Daoy (cell line): ENCODE measurements around the gene MCM3AP. TPM values are rescaled to one million over a fixed set of nuclear protein-coding genes. Genes with fewer than 3 reads are reported as not detected.
A peak's percentile ranks its signal among the peaks of the same experiment; 100 is the strongest.
"Not testable (repeated sequence)": the region's sequence is repeated elsewhere in the genome, so short reads cannot be mapped to it uniquely, and the experiment has no call there.

ENCODE experiments used
- DNase-seq: peaks from one replicate; pipeline ENCODE4 v3.0.0-alpha.2; 2015; ENCODE audit warnings: low read depth
- total RNA-seq: library from RNA; depleted of rRNA; stranded (reverse); fragments of >200 nt; shearing (Covaris generic); gene quantifications from 2 replicates; pipeline ENCODE4 v1.2.3, GENCODE V29; 2014

The MCM3AP gene
- total RNA-seq, 1 experiment from 2014 or later, result 100.0 TPM

DNA sequence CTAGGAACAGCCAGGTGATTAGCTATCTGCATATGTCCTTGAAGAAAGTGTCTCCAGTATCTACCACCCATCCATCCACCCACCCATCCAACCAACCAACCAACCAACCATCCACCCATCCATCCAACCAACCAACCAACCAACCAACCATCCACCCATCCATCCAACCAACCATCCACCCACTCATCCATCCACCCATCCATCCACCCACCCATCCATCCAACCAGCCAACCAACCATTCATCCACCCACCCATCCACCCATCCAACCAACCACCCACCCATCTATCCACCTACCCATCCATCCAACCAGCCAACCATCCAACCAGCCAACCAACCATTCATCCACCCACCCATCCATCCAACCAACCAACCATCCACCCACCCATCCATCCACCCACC is 26.2 kb upstream of the MCM3AP start:
- DNase-seq, result no peak

- DNase-seq, result not testable (repeated sequence)
Measured at GRCh38 chr21:46310260-46310659, 24.8 kb upstream of the MCM3AP start.

DNA sequence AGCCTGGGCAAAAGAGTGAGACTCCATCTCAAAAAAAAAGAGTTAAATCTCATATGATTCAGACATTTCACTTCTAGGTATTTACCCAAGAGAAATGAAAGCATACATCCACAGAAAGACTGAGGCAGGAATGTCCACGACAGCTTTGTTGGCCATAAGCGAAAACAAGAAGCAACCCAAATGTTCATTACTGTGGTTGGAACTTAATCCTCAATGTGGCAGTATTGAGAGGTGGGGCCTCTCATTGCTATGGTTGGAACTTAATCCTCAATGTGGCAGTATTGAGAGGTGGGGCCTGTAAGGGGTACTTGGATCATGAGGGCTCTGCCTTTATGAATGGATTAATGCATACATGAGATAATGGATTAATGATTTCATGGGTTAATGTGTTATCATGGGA is 23.0 kb upstream of the MCM3AP start:
- no peak for DNase-seq

GRCh38 chr21:46307625-46308024 is 22.2 kb upstream of the MCM3AP start:
- peak; percentile 37 for DNase-seq

GRCh38 chr21:46304955-46305354 is 19.5 kb upstream of the MCM3AP start:
- DNase-seq, result no peak

GRCh38 chr21:46304437-46304836 is 19.0 kb upstream of the MCM3AP start:
- no peak for DNase-seq

DNA sequence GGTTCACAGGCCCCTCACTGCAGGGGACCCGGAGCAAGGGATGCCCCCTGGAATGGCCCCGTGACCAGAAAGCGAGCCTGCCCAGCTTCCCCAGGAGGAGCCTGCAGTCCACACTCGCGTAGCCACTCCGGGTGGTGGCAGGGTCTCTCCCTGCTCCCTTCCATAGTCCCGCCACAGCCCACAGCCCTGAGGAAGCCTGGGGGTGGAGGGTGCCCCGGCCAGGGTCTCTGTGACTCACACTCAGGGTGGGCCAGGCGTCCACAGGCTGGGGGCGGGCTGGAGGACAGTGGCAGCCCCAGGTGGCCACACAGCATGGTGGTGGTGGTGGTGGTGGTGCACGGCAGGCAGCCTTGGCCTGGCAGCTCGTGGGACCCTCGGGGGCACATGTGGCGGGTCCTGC is 16.3 kb upstream of the MCM3AP start:
- DNase-seq, result no peak

DNA sequence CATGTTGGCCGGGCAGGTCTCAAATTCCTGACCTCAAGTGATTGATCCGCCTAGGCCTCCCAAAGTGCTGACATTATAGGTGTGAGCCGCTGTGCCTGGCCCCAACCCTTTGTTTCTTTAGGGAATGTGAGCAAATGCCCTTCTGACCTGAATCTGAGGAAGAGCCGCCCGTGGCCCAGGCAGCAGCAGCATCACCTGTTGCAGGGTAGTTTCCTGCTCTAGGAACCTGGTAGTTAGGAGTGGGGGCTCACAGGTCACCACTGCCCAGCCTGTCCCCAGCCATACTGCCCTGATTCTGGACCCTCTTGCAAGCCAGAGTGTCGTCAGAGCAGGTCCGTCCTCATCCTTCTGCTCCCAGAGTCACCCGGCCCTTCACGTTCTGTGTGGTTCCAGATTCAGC is 13.8 kb upstream of the MCM3AP start:
- no peak for DNase-seq

- DNase-seq, result peak; percentile 35
Measured at GRCh38 chr21:46297338-46298271, 12.2 kb upstream of the MCM3AP start.

GRCh38 chr21:46295996-46296752 is 10.8 kb upstream of the MCM3AP start:
- DNase-seq, result peak; percentile 94

DNA sequence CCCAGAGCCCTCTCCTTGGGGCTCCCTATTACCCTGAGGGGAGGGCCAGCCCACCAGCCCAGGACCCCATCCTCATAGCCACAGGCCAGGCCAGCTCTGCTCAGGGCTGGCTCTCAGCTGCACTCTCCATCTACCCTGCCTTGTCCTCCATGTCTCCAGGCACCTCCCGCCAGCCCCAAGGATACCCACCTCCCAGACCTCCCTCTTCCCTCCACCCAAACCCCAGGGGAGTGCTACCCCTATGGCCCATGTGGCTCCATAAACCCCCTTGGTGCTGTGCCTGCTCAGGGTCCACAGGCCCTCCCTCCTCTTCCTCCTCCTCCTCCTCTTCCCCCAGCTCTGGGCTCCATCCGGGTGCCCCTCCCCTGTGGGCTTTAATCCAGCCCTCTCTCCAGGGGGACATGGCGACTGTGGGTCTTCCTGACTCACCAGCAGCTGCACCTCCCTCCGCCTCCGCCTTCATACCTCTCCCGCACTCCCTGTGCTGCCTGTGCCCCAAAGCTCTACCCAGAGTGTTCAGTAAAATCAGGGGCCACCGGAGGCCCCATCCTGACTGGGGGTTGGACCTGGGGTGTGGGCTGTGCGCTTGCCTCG is 9.9 kb upstream of the MCM3AP start:
- peak; percentile 96 for DNase-seq

- peak; percentile 89 for DNase-seq
Measured at GRCh38 chr21:46294647-46295176, 9.3 kb upstream of the MCM3AP start.

GRCh38 chr21:46291561-46291960 is 6.2 kb upstream of the MCM3AP start:
- DNase-seq, result no peak

DNA sequence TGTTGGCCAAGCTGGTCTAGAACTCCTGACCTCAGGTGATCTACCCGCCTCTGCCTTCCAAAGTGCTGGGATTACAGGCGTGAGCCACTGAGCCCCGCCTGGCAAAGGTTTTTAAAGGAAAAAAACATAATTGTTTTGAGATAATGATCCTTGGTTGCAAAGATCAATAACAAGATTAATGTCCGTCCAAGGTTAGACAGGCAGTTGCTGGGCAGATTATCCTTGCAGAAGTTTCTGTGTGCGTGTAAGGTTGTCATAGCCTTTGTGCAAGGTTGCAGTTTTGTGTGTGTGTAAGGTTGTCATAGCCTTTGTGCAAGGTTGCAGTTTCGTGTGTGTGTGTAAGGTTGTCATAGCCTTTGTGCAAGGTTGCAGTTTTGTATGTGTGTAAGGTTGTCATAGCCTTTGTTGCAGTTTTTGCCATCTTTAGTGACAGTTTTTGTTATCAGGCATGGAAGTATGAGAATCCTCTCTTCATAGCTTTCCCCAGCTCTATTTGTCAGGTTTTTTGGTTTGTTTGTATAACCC is 4.3 kb upstream of the MCM3AP start:
- DNase-seq, result no peak

- no peak for DNase-seq
Measured at GRCh38 chr21:46287541-46287940, 2.1 kb upstream of the MCM3AP start.

GRCh38 chr21:46286648-46287002 is 1.2 kb upstream of the MCM3AP start:
- no peak for DNase-seq

- DNase-seq, result peak; percentile 98
Measured at GRCh38 chr21:46285761-46286647, 593 bp upstream of the MCM3AP start, which contains the start of gene YBEY. TSS of gene YBEY (plus strand) at chr21:46286342. CDS start at chr21:46286914, 572 bp downstream.

- no peak for DNase-seq
Measured at GRCh38 chr21:46284733-46285132, 678 bp downstream of the MCM3AP start.

DNA sequence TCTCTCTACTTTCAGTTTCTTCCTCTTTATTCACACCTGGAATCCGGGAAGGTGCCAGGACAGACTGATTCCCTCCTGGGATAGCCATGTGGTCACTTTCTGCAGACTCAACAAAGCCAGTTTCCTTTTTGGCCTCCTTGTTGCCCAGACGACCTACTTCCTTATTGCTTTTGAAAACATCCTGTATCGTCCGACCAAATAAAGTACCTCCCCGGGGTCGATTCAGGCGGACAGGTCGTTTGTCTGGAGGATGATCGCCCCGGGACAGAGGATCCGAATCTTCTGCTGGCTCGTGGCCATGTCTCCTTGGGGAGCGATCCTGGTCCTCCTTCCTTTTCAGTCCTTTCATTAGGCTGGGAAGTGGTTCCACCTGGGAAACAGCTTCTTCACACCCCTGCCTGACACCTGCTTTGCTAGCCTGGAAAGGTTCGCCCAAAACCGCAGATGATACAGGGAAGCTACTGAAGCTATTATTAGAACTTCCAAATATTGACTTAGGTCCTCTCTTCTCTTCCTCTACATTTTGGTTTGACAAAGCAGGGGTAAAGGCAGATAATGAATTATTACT is 1.2 kb downstream of the MCM3AP start:
- DNase-seq, result no peak

GRCh38 chr21:46274797-46275390 is 10.5 kb downstream of the MCM3AP start:
- no peak for DNase-seq
